Ureter (tissue), 1 donor: ENCODE measurements around the gene PPP2R2C. TPM values are rescaled to one million over a fixed set of nuclear protein-coding genes. Genes with fewer than 3 reads are reported as not detected.

Experiments
- DNase-seq: peaks from one replicate; pipeline ENCODE4 v3.0.0-alpha.2; 2020; ENCODE audit warnings: low spot score
- total RNA-seq: library from RNA; stranded (reverse); gene quantifications from one replicate; pipeline ENCODE4 v1.2.4, GENCODE V29; 2023
- donor health status: DM: yes; HTN: yes; CAD: no.

PPP2R2C gene
- total RNA-seq, 1 donor from 2014 or later: 2.8 TPM

DNA sequence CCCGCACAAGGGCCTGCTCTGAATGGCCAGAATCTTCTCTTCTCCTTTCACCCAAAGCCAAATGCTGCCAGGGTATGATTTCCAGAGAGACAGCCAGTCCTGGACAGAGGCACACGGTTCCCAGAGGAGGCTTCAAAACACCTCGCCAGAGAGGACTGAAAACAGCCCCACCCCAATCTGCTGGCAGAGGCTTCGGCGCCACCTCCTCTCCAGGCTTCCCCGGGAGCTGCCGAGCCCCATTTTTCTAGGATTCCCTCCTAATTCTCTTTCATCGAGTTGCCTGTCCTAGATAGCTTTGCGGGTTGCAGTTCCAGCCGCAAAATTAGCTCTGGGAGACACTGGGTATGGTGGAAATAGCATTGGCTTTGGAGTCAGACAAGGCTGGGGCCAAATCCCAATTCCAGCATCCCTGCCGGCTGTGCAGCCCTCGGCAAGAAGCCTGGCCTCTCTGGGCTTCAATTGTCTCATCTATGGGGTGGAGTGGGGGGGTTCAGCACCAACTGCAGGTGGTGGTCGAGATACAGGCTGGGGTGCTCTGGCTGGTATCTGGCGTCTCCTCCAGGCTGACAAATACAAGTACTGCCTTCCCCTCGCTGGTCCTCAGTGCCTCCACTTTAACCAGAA lies 22.6 kb downstream of the PPP2R2C start:
- no peak for DNase-seq

DNA sequence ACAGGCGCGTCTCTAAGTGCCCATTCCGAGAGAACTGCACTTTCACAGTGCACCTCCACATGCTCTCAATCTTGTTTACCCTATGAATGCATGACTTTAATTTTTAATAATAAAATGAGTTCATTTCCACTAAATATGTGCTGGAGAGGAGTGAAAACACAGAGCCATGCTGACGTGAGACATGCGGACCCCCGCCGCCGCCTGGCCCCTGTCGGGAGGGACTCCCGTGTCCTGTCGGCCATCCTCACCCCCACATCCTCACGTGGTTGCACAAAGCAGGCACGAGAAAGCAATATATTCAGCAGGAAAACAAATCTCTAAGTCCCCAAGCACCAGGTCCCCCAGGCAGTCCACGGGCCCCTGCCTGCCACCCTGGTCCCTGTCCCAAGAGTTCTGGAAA lies 23.1 kb downstream of the PPP2R2C start:
- DNase-seq: no peak

DNA sequence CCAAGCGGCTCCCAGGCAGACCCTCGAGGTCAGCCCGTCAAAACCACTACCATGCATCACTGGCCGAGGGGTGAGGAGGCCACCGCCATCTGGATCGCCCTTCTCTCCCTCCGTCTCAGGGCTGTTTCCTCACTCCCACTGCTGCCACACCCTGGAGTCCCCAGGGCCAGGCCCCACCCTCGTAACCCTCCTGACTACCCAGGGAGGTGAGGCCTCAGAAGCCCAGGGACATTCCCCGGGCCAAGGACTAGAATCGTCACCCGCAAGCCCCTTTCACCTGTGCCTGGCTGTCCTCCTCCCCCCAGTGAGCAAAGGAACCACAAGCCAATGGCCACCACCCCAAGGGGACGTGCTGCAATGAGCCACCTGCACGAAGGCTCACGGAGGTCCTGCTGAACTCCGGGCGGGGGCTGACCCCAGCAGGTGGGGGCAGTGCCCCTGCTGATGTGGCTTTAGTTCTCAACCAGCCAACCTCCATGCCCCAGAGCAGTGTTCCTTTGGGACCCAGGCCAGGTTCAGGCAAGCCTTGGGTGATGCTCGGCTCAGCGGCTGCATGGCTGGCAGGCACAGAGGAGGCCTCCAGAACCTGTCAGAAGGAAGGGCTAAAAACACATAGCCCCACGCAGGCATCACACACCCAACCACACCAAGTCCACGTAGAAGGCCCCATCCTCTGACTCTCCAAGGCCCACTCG lies 23.8 kb downstream of the PPP2R2C start:
- no peak for DNase-seq

DNA sequence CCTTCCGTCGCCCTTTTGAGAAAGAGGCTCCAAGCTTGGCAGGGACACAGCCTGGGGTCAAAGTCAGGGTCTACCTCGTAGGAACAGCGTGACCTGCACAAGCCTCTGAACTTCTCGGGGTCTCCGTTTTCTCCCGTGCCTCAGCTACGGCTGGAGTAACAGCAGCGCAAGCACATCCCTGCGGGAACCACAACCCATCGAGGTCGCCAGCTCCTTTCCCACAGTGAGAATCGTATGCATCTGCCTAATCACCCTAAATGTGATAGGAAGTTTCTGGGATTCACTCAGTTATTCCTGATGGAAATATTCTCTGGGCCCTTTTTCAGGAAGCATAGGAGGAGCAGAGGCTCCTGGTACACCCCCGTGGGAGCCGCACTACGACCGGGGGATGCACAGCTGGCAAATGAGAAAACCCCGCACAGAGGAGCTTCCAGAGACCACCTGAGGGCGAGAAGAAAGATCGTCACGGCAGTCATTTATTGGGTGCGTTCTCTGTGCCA lies 24.7 kb downstream of the PPP2R2C start:
- DNase-seq: no peak

DNA sequence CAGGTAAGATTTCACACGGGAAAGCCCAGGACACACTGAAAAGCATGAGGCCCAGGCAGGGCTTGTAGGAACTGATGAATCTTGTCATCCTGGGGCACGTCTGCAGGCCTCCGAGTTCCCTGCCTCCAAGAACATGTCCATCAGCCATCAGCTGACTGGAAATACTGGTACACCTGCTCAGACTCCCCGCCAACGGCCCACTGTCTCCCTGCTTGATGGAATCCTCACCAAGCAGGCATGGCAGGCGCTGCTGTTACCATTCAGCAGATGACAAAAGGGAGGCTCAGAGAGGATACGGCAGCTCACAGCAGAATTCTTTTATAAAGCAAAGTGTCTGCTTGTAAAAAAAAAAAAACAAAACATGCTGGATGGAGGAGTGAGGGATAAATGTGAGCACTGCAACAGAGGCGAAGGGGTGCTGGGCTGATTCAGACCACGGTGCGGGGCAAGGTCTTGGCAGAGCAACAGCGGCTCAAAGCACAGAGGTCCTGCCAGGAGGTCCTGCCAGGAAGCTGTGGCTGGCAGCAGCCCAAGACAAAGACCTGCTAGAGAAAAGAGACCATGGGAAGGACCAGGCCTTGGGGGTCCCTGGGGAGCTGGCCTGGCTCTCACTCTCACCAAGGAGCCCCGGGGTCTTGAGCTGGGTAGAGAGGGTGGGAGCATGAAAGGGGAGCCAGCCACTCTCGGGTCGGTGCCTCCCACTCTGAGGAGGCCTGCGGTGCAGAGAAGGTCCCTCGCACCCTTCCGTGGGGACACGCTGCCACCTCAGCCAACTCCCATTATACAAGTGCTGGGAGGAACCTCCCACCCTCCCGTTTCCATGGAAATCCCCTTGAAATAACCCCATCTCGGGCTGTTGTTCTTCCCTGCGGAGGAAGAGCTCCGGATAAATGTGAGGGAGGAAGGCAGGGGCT lies 25.6 kb downstream of the PPP2R2C start:
- DNase-seq: no peak

DNA sequence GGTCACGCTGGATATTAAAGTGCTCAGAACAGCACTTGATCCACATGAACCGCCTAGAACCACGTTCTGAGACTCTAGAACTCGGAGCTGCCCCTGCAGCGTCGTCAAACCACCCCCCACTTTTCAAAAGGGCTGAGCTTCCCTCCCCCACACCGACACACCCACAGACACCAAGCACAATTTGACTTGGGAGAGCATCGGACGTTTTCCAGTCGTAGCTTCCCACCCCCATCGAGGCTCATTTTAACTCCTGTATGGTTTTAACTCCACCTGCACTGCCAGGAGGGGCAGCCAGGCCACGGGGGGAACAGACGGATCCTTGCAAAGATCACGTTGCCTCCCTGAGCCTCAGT lies 26.3 kb downstream of the PPP2R2C start:
- DNase-seq: no peak

DNA sequence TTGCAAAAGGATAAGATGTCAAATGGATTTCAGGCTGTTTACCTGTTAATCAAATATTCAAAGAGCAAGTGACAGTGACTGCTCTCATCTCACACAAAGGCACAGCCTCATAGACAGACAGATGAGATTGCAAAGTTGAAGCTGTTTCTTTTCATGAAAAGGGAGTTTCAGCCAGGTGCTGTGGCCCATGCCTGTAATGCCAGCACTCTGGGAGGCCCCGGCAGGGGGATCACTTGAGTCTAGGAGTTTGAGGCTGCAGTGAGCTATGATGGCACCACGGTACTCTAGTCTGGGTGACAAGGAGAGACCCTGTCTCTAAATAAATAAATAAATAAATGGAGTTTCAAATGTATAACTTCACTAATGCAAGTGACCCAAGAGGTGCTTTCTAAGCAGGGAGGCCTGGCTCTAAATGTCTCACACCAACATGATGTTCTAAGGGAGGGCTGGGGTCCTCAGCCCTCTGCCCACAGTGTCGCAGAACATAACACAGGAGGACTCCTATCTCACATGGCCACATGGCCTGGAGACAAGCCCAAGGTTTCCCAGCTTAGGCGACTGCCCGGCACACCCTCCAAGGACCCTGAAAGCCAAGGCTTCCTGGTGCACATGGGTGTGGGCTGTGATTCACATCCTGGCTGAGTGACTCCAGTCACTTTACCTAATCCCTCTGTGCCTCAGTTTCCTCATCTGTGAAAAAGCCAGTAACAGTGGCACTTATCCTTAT lies 26.8 kb downstream of the PPP2R2C start:
- no peak for DNase-seq

DNA sequence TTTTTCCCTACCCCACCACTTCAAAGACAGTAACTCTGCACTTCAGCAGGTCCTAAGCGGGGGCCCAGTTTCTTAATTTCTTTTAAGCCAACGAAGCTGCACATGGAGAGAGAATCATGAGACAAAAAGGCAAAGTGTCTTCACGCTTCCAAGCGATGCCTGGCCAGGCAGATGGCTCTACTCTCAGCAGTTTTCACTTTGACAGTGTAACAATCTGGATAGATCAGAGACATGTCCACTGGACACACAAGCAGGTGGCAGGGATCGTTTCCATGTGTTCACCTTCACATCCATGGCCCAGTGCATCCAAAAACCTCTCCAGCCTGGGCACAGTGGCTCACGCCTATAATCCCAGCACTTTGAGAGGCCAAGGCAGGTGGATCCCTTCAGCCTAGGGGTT lies 27.8 kb downstream of the PPP2R2C start:
- no peak for DNase-seq

DNA sequence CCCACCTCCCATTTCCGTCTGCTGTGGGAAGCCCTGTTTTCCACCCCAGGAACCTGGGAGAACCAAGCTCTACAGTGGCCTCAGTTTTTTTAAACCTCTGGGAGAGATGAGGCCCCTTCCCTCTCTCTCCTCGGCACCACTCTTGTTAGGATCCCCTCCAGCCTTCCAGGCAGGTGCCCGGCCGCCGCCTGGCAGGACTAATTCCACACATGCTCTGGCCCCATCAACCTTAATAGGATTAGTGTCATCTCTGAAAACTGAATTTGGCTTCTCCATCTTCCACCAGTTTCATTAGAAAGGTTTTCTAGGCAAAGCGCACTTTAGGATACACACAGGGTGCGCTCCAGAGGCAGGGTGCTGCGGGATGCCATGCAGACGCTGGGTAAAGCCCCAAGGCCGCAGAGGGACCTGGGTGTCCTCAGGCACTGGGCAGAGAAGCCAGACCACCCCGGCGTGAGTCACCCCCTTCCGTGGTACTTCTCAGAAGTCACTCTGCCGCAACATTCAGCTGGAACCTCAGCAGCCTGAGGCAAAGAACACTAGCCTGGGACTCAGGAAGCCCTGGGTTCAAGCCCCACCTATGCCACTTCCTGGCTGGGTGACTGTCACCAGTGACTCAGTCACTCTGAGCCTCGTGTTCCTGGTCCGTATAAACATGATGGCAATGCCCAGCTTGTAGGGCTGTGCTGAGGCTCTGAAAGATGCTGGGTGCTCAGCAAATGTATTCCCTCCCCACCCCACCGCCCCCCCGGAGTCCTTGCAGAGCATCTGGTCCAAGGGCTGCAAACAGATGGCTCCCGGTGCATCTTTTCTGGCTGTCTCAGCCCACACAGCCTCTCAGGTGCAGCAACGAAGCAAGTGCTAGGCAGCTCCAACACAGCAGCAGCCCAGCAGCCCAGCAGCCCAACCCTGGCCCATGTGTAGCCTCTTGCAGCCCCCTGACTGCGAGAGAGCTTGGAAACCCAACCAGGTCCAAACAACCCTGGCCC lies 29.1 kb downstream of the PPP2R2C start:
- no peak for DNase-seq

DNA sequence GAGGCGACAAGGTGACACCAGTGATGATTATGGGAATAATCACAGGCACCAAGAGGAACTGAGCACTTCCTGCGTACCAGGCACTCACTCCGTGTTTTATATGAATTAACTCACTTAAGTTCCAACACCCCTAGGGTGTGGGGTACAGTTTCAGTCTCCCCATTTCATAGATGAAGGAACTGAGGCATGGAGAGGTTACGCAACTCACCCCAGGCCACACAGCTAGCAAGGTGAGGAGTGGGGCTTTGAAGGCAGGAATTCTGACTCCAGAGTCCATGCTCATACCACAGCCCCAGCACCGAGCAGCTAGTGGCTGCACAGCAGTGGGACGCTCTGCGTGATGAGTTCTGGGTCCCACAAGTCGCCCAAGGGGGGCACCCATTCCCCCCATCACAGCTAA lies 29.9 kb downstream of the PPP2R2C start:
- no peak for DNase-seq

DNA sequence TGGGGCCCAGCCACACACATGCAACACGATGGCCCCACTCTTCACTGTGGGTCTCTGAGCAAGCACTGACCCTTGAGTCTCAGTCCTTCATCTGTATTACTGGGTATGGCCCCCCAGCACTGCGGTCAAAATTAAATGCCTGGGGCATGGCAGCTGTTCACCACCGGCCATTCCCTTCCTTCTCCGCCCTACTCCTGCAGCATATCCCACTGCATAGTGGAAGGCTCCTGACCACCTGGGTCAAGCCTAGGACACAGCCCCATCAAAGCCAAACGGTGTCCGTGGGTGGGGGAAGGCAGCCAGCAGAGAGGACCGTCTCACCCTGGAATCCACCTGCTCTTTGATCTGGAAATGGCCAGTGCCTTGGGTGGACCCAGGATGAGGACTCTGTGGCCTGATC lies 30.7 kb downstream of the PPP2R2C start:
- no peak for DNase-seq

DNA sequence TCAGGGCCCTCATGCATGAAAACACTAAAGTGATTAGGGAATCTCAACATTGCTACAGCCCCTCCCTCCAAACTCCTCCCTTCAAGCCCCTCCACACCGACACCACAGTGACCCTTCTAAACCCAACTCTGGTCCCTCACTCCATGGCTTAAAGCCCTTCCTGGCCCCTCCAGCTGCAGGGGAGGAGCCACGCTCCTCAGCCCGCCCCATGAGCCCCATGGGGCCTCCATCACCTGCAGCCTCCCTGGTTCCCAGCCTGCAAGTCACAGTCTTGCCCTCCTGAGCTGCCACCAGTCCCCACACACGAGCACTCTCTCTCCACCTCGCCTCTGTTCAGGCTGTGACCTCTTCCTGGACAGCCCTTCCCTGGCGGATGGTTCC lies 31.2 kb downstream of the PPP2R2C start:
- no peak for DNase-seq

DNA sequence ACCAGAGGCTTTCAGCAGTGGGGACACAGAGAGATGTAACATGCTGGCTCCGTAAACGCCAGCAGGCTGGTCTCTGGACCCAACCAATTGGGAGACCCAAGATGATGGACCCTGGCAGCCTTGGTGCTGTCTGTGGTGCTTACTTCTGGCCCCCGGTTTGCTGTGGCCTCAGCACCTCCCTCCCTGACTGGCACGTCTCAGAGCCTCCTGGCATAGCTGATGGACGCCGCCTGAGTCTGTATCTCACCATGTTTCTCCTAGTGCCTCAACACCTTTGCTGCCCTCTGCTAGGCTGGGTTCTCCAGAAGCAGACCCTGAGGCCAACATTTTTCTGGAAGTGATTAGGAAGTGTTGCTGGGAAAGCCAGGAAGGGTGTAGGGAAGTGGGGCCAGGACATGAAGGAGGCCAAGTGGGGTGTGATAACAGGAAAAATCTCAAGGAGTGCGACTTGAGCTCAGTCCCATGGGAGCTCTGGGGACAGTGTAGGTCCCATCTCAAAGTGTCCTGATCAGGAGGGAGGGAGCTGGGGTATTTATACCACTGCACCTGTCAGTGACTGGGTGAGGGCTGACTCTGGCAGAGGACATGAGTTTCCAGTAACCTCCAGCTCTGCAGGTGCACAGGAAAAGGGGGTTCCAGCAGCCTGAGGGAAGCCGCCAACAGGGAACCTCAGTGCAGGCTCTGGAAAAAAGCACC lies 31.8 kb downstream of the PPP2R2C start:
- DNase-seq: no peak

DNA sequence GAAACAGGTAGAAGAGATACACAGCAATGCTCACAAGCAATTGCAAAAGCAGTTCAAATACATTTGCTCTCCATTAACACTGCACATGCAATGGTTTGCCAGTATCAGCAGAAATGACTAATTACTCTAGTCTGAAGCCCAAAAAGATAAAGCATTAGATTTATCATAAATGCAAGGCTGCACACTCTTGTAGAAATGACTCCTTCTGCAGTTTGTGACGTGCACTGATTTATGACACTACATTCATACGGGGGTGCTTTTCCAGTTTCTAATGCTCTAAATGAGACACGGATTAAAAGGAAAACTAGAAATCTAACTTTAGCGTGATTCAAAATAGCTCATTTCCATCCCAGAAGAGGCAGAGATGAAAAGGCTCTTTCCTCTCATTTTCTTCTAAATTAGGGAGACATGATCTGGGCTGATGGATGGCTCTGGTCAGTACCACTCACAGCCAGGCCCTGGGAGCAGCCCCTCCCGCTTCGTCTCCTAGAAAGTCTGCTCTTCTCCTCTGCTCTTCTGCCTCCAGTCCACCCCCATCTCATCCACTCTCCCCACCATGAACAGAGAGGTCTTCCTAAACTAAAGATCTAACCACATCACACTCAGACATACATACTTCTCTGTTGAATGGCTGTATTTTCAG lies 33.2 kb downstream of the PPP2R2C start:
- DNase-seq: no peak

DNA sequence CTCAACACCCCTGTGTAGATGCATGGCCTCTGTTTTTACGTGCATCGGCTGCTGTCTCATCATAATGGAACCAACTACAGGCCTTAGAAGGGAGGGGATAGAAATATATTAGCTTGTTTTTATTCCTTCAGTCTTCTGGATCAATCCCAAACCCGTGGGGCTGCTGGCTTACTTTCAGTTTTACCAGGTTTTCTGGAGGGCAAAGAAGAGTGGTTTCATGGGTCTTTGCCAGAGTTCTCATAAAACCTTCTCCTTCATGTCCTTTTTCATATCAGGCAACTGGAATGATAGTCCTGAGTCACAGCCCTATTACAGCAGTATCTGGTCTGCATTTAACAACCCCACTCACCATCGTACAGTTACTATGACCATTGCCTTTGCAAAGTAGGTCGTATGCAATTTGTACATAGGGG lies 34.6 kb downstream of the PPP2R2C start:
- DNase-seq: no peak

DNA sequence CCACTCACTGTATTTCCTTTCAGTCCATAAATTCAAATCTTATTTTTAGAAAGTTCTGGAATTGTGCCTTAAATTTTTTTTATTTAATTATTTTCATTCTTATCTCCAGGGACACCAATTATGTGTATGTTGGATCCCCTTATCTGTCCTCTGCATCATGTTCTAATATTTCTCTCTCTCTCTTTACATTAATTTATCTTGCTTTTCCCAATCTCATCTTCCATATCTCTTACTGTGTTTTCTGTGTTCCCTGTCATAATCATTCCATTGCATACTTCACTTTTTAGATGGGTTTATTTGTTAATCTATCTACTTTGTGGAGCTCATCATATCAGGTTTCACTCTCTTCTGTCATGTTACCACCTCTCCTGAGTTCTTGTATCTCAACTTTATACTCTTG lies 37.4 kb downstream of the PPP2R2C start:
- DNase-seq: no peak

DNA sequence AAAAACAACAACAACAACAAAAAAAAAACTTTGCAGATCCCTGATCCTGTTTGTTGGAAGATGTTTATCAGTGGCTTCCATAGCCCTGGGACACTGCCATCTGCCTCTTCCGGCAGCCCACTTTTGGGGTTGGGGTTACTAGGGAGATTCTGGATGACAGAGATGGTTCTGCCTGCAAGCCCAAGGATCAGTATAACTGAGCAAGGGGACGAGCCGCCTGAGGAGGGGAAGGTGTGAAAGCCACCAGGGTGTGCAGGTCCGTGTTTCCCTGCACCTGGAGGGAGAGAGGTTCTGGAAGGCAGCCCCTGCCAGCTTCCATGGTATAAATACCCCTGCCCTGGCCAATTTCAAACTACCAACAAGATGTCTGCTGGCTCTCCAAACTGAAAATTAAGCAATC lies 41.5 kb downstream of the PPP2R2C start:
- no peak for DNase-seq

DNA sequence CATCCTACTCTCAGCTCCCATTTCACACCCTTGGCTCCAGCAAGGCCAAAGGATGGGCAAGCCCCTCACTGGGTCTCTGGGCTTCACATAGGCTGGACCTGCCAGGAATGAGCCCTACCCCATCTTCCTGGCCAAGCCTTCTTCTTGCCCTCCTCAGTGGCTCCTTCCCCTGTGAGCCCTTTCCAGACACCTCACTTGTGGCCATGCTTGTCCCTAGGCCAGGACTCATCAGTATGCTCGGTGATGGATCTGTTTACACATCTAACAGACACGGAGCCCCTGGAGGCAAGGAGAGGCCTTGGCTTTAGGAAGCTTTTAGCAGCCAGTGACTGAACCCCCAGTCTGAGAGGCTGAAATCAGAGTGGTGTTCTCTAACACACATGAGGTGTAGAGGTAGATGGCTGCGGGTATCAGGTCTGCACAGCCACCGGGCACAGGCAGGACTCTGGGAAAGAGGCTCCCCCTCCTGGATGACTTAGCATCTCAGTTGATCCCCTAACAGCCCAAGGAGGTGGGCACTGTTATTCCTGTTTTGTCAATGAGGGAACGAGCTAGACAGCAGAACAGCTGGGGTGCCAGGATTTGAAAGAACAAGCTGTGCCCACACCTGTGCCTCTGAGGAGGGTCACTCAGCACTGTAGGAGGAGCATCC lies 44.8 kb downstream of the PPP2R2C start:
- no peak for DNase-seq
